GM18951 (cell line): Measurements from ENCODE around the gene MTIF3.

Experiments
- POLR2A ChIP-seq: IDR thresholded peaks from 4 replicates; pipeline ENCODE4 v1.6.1; 2011; ENCODE audit warnings: mild to moderate bottlenecking; ENCODE audit not compliant: insufficient read length, insufficient read depth; ENCODE audit errors: extremely low read depth
- in situ Hi-C: fragments of 300-500 bp; cut with MboI; formaldehyde crosslinking; loops from one replicate; pipeline ENCODE4 v1.12.0; 2022; ENCODE audit warnings: low sequenced_read_pairs, mixed read lengths, inconsistent platforms; ENCODE audit not compliant: unreplicated experiment

Gene MTIF3

DNA sequence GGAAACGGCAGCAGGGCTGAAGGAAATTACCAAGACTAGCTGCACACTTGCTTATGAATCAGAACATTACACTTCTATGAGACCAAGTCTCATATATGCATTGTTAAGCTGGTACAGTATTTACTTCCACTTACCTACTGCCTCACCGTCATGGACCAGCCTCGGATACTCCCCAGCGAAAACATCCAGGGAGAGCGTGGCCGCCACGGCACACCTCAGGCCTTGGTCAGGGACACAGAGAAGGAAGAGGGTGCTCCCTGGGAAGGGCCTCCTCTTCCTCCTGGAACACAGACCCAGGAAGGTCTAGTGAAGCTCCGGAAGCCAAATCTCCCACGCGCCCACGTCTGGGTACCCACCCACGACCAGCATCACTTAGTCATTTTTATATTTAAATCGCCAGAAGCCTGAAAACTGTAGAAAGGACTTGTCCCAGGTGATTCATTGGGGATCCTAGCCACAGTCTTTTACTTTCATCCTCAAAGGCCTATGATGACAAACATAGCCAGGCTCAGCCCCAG is 24.4 kb upstream of the MTIF3 start:
- TF ChIP-seq POLR2A = no peak
- in situ Hi-C loops = loop anchor here (10.0 kb wide), 1 partner anchor 100 kb away; no protein-coding TSS in a partner anchor

DNA sequence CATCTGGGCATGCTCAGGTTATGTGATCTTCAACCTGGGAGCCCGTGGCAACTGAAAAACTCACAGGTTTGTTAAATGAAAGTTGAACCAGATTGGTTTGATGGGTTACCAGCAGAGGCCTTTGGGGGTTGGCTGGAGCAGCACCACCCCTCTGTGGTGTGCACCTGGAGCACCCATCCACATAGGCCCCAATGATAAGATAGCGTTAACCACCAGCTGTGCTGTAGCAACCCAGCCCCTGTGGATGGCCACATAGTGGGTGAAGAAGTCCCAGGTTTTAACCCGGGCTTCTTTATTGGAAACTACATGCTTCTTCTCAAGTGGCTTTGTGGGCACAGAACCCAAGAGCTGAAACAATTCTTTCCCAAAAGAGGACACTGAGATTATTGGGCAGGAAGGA is 22.6 kb upstream of the MTIF3 start:
- TF ChIP-seq POLR2A = no peak
- in situ Hi-C loops = loop anchor here (10.0 kb wide), 1 partner anchor 98 kb away; no protein-coding TSS in a partner anchor

DNA sequence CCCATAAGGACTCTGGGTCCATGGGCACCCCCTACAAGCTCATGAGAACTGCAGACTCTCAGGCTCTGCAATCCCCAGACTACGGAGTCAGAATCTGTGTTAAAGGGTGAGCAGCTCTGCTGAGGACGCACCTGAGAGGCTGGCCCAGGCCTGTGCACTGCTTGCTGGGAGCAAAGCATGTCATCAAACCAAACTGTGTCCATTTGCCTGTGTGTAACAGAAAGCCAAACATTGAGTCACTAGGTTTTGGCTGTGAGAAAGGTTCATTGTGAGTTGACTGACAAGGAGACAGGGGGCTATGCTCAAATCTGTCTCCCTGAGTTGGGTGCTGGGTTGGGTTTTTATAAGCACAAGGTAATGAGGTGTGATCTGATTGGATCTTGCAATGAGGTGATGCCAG is 22.1 kb upstream of the MTIF3 start:
- in situ Hi-C loops = loop anchor here (10.0 kb wide), 1 partner anchor 98 kb away; no protein-coding TSS in a partner anchor
- TF ChIP-seq POLR2A = no peak

DNA sequence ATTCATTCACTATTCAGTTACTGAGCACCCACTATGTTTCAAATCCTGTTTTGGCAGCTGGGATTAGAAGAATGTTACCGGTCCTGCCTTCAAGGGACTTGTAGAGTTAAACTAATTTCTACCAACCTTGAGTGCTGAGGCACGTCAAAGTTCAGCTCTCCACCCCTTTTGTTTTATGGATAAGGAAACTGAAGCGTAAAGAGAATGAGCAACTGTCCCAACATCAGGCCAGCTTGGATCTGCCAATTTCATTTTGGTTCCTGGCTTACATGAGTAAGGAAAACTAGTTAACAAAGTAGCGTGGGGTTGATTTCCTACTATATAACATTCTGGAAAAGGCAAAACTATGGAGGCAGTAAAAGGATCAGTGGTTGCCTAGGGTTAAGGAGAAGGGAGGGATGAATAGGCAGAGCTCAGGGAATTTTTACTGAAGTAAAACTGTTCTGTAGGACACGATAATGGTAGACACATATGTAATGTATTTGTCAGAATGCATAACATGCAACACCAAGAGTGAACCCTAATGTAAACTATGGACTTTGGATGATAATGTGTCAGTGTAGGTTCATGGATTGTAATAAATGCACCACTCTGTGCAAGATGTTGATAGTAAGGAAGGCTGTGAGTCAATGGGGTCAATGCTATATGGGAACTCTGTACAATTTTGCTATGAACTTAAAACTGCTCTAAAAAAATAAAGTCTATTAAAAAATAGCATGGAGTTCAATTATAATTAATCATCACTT is 19.9 kb upstream of the MTIF3 start:
- in situ Hi-C loops = loop anchor here (10.0 kb wide), 1 partner anchor 95 kb away; no protein-coding TSS in a partner anchor
- no peak for TF ChIP-seq POLR2A

DNA sequence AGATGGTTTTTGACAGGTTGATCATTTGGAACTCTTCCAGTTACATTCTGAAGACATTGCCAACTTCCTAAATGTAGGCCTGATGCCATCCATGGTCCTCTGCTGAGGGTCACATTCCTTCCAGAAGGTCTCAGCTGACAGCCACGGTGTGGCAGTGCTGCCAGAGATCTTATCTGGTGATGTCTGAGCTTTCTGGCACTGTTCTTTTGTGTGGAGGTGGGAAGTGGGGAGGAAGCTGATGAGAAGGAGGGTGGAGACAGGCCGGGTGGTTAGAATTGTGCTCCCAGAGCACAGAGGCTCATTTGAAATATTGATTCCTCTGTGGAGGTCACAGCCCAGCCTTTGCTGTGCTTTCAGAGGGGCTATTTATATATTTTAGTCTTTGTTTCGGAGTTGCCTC is 16.1 kb upstream of the MTIF3 start:
- in situ Hi-C loops = no loop called here
- no peak for TF ChIP-seq POLR2A

DNA sequence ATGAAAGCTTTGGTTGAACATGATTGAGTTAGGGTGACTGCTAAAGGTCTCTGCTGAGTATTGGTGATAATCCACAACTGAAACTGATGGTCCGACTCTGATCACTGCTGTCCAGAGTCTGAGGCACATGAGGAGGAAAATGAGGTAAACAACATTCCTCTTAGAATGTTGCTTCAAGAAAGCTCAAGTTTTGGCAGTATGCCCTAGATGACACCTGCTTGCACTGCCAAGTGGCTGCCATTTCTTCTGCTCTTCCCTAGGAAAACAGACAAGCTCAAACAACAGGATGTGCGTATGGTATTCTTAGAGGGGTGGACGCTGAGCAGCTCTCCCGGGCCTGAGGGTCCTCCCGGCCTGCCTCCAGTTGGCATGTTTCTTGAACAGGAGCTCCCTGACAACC is 15.2 kb upstream of the MTIF3 start:
- TF ChIP-seq POLR2A = no peak
- in situ Hi-C loops = no loop called here

DNA sequence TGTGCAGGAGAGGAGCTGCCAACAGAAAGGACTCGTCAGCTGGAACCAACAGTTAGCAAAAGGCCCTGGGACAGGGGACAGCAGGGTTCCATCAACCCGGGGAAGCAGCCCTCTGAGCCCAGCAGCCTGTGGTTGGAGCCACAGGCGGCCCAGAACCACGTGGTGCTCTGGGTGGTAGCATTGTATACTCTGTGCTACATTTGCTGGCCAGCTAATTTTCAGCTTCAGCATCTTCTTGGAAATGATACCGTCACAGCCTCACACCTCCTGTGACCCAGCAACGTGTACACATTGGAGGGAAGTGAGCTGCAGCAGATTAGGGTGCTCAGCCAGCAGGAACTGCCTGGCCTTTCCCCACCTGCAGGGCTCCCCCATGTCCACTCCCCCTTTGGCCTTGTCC is 13.1 kb upstream of the MTIF3 start:
- no peak for TF ChIP-seq POLR2A
- in situ Hi-C loops = no loop called here

DNA sequence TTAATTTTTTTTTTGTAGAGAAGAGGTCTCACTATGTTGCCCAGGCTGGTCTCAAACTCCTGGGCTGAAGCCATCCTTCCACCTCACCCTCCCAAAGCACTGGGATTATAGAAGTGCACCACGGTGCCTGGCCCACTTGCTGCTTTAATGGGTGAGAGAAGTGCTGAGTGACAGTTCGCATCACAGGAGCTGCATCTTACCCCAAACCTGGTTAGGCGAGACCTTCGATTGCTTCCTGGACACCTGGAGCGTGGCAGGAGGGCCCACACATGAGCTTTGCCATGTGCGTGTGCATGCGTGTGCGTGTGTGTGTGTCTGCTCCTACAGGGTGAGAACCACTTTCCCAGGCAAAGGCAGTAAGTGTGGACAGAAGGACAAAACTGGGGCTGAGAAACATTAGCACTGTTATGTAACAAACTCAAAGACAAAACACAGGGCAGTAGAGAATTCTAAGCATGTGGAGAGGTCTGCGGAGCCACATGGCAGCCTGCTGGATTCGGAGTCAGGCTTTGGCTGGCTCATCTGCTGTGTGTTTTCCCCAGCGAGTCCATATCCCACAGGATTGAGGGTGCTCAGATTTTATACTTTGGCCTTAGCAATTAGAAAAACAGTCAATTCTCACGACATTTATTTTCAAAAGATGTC is 11.7 kb upstream of the MTIF3 start:
- in situ Hi-C loops = no loop called here
- TF ChIP-seq POLR2A = no peak

DNA sequence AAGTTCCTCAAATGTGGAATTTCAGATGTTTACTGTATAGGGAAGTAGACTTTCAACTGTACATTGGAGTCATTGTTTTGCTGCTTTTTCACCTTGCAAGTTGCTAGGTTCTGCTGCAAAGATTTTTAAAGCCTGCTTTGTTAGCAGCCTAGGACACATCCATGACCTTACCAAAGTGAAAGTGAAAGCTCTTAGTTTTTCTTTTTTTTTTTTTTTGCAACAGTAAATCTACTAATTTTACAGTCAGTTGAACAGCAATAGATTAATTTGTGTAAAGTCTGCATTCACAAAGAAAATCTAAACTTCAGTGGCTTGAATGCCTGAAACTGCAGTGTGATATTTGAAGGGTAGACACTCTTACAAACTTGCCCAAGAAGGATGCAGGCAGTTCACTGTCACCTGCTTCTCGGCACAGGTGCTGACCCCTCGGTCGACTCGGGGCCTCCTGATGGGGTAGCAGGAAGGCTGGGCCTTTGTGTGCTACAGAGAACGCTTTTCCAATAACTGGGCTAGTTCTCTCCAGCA is 5.0 kb upstream of the MTIF3 start:
- TF ChIP-seq POLR2A = no peak
- in situ Hi-C loops = no loop called here

DNA sequence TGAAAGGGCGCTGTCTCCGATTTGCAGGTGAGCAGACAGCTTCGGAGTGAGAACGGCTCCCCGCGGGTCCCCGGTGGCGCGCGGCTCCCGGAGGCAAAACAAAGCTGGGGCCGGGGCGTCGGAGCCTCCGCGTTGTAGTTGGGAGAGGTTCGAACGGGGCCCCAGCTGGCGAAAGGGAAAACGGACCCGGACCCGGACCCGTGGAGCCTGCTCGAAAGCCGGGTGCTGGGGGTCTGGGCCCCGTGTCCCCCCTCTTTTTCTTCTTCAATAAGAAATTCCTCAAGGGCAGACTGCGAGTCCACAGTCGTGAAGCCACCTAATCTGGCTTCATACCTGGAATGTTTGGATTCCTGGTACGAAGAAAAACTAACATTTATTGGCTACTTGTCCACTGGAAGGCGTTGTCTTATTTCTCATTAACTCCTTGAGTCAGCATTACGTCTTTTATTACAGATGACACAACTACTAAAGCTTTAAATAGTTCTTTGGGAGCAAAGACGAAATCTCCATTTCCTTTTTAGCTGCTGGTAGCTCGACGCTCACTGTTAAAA is 632 bp upstream of the MTIF3 start:
- no peak for TF ChIP-seq POLR2A
- in situ Hi-C loops = no loop called here

DNA sequence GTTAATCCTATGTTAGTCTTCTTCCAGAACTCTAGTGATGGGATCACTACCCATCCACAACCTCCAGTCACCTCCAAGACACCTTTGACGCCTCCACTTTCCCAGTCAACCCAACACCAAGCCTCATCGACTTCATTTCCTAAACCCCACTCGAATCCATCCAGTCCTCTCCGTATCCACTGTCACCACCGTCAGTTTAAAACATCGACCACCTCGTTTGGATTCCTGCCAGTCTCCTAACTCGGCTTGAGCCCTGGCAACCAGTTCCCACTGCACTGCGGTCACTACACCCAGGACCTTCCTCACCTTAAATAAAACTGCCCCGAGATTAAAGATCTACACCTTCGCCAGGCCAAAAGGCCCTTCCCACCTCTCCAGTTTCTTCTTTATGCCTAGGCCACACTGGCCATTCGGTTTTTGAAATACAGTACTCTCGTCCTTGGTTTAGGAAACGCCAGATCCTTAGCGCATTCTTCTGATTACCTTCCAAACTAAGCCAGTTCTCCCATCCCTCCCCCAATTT is 1.2 kb downstream of the MTIF3 start:
- in situ Hi-C loops = no loop called here

DNA sequence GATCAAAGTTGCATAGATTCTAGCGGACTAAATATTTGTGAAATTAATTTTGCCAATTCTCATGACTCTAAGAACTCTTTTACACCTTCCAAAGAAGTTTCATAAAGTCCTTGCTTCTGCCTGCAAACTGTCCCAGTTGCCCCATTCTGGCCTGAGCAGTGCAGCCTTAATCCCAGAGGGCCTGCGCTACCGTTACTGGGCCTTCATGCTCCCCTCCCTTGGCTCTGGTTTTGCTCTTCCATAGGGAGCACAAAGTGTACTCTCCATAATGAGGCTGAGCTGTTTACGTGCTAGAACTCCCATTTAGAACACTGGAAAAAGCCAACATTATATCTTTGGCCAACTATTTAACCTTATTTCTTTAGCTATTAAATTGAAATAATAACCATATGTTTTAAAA is 2.1 kb downstream of the MTIF3 start:
- TF ChIP-seq POLR2A = no peak
- in situ Hi-C loops = no loop called here

More for the DNA sequence above, 1.2 kb downstream of the MTIF3 start:
- TF ChIP-seq POLR2A = no peak

DNA sequence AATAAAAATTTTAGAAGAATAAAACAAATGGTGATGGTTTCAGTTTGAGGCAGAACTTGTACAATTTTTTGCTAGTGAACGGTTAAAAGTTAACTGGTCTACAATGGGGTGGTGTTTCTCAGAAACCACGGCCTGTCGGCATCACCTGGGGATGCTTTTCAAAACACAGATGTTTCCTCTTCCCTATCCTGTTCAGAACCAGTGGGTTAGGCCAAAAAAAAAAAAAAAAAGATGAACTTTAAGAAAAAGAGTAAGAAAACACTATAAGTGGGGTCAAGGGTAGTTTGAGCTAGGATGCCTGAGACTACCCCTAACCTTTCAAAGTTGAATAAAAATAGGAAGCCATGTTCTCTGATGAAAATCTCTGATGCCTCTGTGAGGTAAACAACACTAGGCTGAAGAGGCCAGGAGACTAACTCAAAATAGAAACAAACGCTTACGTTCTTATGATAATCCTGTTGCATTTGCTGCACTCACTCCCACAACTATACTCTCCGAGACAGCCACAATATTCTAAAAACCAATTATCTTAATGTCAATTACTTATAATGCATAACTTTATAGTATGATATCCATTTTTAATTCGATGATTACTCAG is 3.3 kb downstream of the MTIF3 start:
- no peak for TF ChIP-seq POLR2A
- in situ Hi-C loops = no loop called here

DNA sequence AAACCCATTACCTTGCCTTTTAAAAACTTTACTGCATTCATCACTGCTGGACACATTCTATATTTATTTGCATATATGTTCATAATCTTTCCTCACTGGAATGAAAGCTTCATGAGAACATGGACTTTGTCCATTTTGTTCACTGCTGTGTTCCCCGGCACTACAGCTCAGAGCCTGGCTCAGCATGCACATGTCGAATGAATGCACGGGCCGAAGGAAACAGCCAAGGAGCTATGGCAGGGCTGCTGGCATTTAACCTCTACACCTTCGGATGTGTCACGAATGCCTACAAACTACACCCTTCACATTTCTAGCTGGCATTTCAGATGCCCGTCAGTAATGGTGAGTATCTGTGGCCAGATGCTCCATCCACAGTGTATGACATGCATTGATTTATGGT is 7.6 kb downstream of the MTIF3 start:
- in situ Hi-C loops = no loop called here

More for the DNA sequence above, 7.6 kb downstream of the MTIF3 start:
- TF ChIP-seq POLR2A = no peak
